OCI-LY3 (cell line): ENCODE results near the gene MAP3K7.

Experiments
- H2AFZ ChIP-seq: fragments of 200-600, 300-600 bp; shearing (Covaris generic); 2 replicates; pipeline ENCODE4 v1.6.0; 2014; ENCODE audit warnings: antibody characterized with exemption, low read depth, low read length
- H3K27ac ChIP-seq: fragments of 200-600, 300-600 bp; sonication (generic); 2 replicates; pipeline ENCODE4 v1.5.1; 2014; ENCODE audit warnings: mild to moderate bottlenecking, low read length, moderate library complexity, mixed read lengths
- H3K27me3 ChIP-seq: fragments of 200-600, 300-600 bp; sonication (generic); 2 replicates; pipeline ENCODE4 v1.6.1; 2014; ENCODE audit warnings: low read depth, low read length, mixed read lengths
- H3K36me3 ChIP-seq: fragments of 200-600, 300-600 bp; sonication (generic); replicated peaks from 2 replicates; pipeline ENCODE3; 2014; ENCODE audit warnings: low read depth, low read length, mixed read lengths
- H3K4me1 ChIP-seq: fragments of 300-600, 200-600 bp; sonication (generic); 2 replicates; pipeline ENCODE4 v1.6.1; 2014; ENCODE audit warnings: low read length, mixed read lengths
- H3K4me2 ChIP-seq: fragments of 200-600, 300-600 bp; sonication (generic); 2 replicates; pipeline ENCODE4 v1.6.1; 2014; ENCODE audit warnings: low read length, mixed read lengths
- H3K4me3 ChIP-seq: fragments of 300-600, 200-600 bp; sonication (generic); 2 replicates; pipeline ENCODE4 v1.5.1; 2014; ENCODE audit warnings: antibody characterized with exemption, mild to moderate bottlenecking, low read length, moderate library complexity
- H3K79me2 ChIP-seq: fragments of 300-600, 200-600 bp; shearing (Covaris generic); 2 replicates; pipeline ENCODE4 v1.6.1; 2014; ENCODE audit warnings: mild to moderate bottlenecking, low read length, mixed read lengths
- H3K9ac ChIP-seq: fragments of 300-600, 200-600 bp; shearing (Covaris generic); 2 replicates; pipeline ENCODE4 v1.6.0; 2014; ENCODE audit warnings: mild to moderate bottlenecking, low read length, moderate library complexity
- H3K9me3 ChIP-seq: fragments of 200-600, 300-600 bp; shearing (Covaris generic); 2 replicates; pipeline ENCODE4 v1.6.1; 2014; ENCODE audit warnings: low read length, mixed read lengths; ENCODE audit not compliant: insufficient read depth
- H4K20me1 ChIP-seq: fragments of 200-600, 300-600 bp; sonication (generic); 2 replicates; pipeline ENCODE4 v1.6.1; 2016; ENCODE audit warnings: low read length, mixed read lengths; ENCODE audit not compliant: insufficient read depth
- EZH2phosphoT487 ChIP-seq: fragments of 200-600 bp; shearing (Covaris generic); IDR thresholded peaks from 2 replicates; pipeline ENCODE4 v1.6.1; 2018; ENCODE audit warnings: antibody characterized with exemption, mixed run types, low read depth
- TF ChIP-seq, protein P1 (sequence below): fragments of 200-600, 300-600 bp; sonication (generic); IDR thresholded peaks from 2 replicates; pipeline ENCODE4 v1.5.1; 2014; ENCODE audit warnings: antibody characterized with exemption, low read length, low read depth

The MAP3K7 gene

GRCh38 chr6:90465686-90466085, 121.2 kb downstream of the MAP3K7 start:
- H3K4me2 ChIP-seq: no peak overlapping the region

GRCh38 chr6:90464507-90464906, 122.4 kb downstream of the MAP3K7 start:
- Histone ChIP-seq H3K36me3 (no peaks in the 10 kb centered on the region), H3K79me2 (no peaks in the 10 kb centered on the region), H3K4me3 (no peak overlapping the region), H3K4me2 (no peak overlapping the region), H3K27ac (no peak overlapping the region), H2AFZ (no peak overlapping the region), H3K9me3 (no peaks in the 10 kb centered on the region), H3K4me1 (no peaks in the 10 kb centered on the region), H3K9ac (no peak overlapping the region), H3K27me3 (peaks cover 28% of the 10 kb centered on the region), H4K20me1 (no peaks in the 10 kb centered on the region)
- TF ChIP-seq, protein P1, sequence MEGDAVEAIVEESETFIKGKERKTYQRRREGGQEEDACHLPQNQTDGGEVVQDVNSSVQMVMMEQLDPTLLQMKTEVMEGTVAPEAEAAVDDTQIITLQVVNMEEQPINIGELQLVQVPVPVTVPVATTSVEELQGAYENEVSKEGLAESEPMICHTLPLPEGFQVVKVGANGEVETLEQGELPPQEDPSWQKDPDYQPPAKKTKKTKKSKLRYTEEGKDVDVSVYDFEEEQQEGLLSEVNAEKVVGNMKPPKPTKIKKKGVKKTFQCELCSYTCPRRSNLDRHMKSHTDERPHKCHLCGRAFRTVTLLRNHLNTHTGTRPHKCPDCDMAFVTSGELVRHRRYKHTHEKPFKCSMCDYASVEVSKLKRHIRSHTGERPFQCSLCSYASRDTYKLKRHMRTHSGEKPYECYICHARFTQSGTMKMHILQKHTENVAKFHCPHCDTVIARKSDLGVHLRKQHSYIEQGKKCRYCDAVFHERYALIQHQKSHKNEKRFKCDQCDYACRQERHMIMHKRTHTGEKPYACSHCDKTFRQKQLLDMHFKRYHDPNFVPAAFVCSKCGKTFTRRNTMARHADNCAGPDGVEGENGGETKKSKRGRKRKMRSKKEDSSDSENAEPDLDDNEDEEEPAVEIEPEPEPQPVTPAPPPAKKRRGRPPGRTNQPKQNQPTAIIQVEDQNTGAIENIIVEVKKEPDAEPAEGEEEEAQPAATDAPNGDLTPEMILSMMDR: no peak
- TF ChIP-seq EZH2phosphoT487: no peak

More at GRCh38 chr6:90465686-90466085, 121.2 kb downstream of the MAP3K7 start:
- H3K79me2 ChIP-seq: no peaks in the 10 kb centered on the region
- no peaks in the 10 kb centered on the region for H3K36me3 ChIP-seq
- no peak overlapping the region for H3K9ac ChIP-seq
- H3K9me3 ChIP-seq: no peaks in the 10 kb centered on the region
- no peak overlapping the region for H3K27ac ChIP-seq
- no peak overlapping the region for H2AFZ ChIP-seq
- H4K20me1 ChIP-seq: no peaks in the 10 kb centered on the region
- H3K27me3 ChIP-seq: peaks cover 32% of the 10 kb centered on the region
- no peak overlapping the region for H3K4me3 ChIP-seq
- no peaks in the 10 kb centered on the region for H3K4me1 ChIP-seq
- TF ChIP-seq, protein P1: no peak
- TF ChIP-seq EZH2phosphoT487: no peak

DNA sequence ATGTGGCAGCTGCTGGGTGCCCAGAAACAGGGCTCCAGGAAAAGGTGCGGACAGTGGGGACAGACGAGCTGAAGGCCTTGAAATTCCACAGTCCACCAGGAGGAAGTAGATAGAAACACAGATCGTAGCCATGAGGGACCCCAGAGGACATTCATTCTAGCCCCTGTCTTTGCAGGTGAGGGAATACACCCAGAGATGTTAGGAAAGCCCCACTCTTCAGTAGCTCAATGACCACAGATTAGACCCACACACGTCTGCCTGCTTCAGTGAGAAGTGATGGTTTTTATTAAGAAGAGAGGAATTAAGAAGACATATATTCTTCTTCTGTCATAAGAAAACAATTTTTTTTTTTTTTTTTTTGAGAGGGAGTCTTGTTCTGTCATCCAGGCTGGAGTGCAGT, 123.0 kb downstream of the MAP3K7 start:
- H3K36me3 ChIP-seq: no peaks in the 10 kb centered on the region
- no peak overlapping the region for H2AFZ ChIP-seq
- no peaks in the 10 kb centered on the region for H3K79me2 ChIP-seq
- H4K20me1 ChIP-seq: no peaks in the 10 kb centered on the region
- H3K4me2 ChIP-seq: no peak overlapping the region
- no peak overlapping the region for H3K9ac ChIP-seq
- H3K9me3 ChIP-seq: no peaks in the 10 kb centered on the region
- peaks cover 22% of the 10 kb centered on the region; the same call in 1 of the 2 replicates for H3K27me3 ChIP-seq
- H3K27ac ChIP-seq: no peak overlapping the region
- no peaks in the 10 kb centered on the region for H3K4me1 ChIP-seq
- H3K4me3 ChIP-seq: no peak overlapping the region
- no peak for TF ChIP-seq EZH2phosphoT487
- TF ChIP-seq, protein P1: no peak
